ENCODE results near the gene INTS11. TPM values are rescaled to one million over a fixed set of nuclear protein-coding genes. Genes with fewer than 3 reads are reported as not detected.

Gene INTS11
- total and polyA plus RNA-seq, 9 of the 15 experiments (the other 6 are each of a cell fraction or from before 2014, with no cell fraction given), result 3.6 to 183 (median 110) TPM

- 0 out of 2 replicates have a peak, but pooled peaks have one; percentile 1 for TF ChIP-seq ARID4B (CRISPR knock-in tag; IDR thresholded peaks at IDR 0.05)
- TF ChIP-seq E2F1 (CRISPR knock-in tag; IDR thresholded peaks at IDR 0.05), result no peak
- TF ChIP-seq ASH1L (IDR thresholded peaks at IDR 0.05; ENCODE audit: borderline replicate concordance, low read depth, partially characterized antibody), result no peak
- TF ChIP-seq MNT (conservative IDR thresholded peaks at IDR 0.05), result 0 out of 4 replicates have a peak, but pooled peaks of 1 of the 2 experiments have one; percentile 35
- peak; percentile 55 for TF ChIP-seq MYC (IDR thresholded peaks at IDR 0.05; ENCODE audit: low read depth, low read length)
- TF ChIP-seq MYC (CRISPR knock-in tag; IDR thresholded peaks at IDR 0.05; ENCODE audit: borderline replicate concordance, low read depth), result no peak
- 0 out of 2 replicates have a peak, but pooled peaks have one; percentile 27 for TF ChIP-seq MAX (CRISPR knock-in tag; IDR thresholded peaks at IDR 0.05)
- TF ChIP-seq ZSCAN29 (IDR thresholded peaks at IDR 0.05), result peak; percentile 72; the same call in 1 of the 2 replicates
- TF ChIP-seq EP400 (IDR thresholded peaks at IDR 0.05), result peak; percentile 28; the same call in 1 of the 2 replicates
- TF ChIP-seq ZEB2 (IDR thresholded peaks at IDR 0.05), result no peak
- no peak for TF ChIP-seq GMEB1 (CRISPR knock-in tag; IDR thresholded peaks at IDR 0.05)
- TF ChIP-seq, protein P1, sequence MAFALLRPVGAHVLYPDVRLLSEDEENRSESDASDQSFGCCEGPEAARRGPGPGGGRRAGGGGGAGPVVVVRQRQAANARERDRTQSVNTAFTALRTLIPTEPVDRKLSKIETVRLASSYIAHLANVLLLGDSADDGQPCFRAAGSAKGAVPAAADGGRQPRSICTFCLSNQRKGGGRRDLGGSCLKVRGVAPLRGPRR (CRISPR knock-in tag; IDR thresholded peaks at IDR 0.05), result no peak
Measured at GRCh38 chr1:1315435-1315954, 9.0 kb downstream of the INTS11 start (continued).

Measured in K562 (cell line).